Peyer's patch (tissue), 4 donors: ENCODE data around the gene DMAP1. TPM values are rescaled to one million over a fixed set of nuclear protein-coding genes. Genes with fewer than 3 reads are reported as not detected.

ENCODE experiments used
- DNase-seq, 3 donors: peaks; one replicate each; pipeline ENCODE4 v3.0.0-alpha.2; 2017 to 2019
- H3K27ac ChIP-seq, 4 donors: fragments of 200-600 bp; sonication (generic); one replicate each; pipeline ENCODE4 v1.5.1; 2016 to 2019
- H3K27me3 ChIP-seq, 2 donors: fragments of 200-600 bp; sonication (generic); one replicate each; pipeline ENCODE4 v1.5.1; 2019
- H3K36me3 ChIP-seq, 3 donors: fragments of 200-600 bp; sonication (generic); one replicate each; pipeline ENCODE4 v1.5.1; 2016 to 2019
- H3K4me1 ChIP-seq, 4 donors: fragments of 200-600 bp; sonication (generic); one replicate each; pipeline ENCODE4 v1.5.1; 2016 to 2019
- H3K4me3 ChIP-seq, 4 donors: fragments of 200-600 bp; sonication (generic); 1 replicate in 3 of 4; 2 replicates in 1 of 4; pipeline ENCODE4 v1.5.1; 2016 to 2019; ENCODE audit warnings: mild to moderate bottlenecking in 1 of 4
- H3K9me3 ChIP-seq, 4 donors: fragments of 200-600 bp; sonication (generic); one replicate each; pipeline ENCODE4 v1.5.1; 2016 to 2019; ENCODE audit warnings: mild to moderate bottlenecking in 1 of 4
- CTCF ChIP-seq, 6 experiments: fragments of 450-650 bp in 4 of 6; fragments of 200-600 bp in 2 of 6; sonication (generic) in 1 of 6; IDR thresholded peaks; one replicate each; pipeline ENCODE4 v1.5.1; 2017 to 2019; ENCODE audit warnings: antibody characterized with exemption in 6 of 6, mild to moderate bottlenecking in 3 of 6, moderate library complexity in 1 of 6
- POLR2A ChIP-seq, 2 donors: fragments of 450-650 bp; IDR thresholded peaks; one replicate each; pipeline ENCODE4 v1.5.1; 2017; ENCODE audit warnings: antibody characterized with exemption in 2 of 2, mild to moderate bottlenecking in 2 of 2, moderate library complexity in 2 of 2
- total RNA-seq, 4 donors: library from RNA; depleted of rRNA; stranded (reverse); fragments of >200 nt; gene quantifications; one replicate each; pipeline ENCODE4 v1.1.0, GENCODE V29; 2016

The DMAP1 gene
- total RNA-seq, result 100 to 1,000 TPM in 3 of 4 donors, 10 to 100 TPM in 1; 79.2 to 149 (median 113) TPM

- H3K36me3 ChIP-seq, result peaks cover 0 to 17% (median 0%) of the 10 kb centered on the region in 3 donors
- H3K4me3 ChIP-seq, result peak within 1 kb of the TSS; percentile 72 to 98 (median 85)
- peak; percentile 25 to 32 for TF ChIP-seq POLR2A (IDR thresholded peaks at IDR 0.05)
- TF ChIP-seq CTCF (IDR thresholded peaks at IDR 0.05), result peak in 3 of 6 experiments; percentile 21 to 48 (median 42)
- no peaks in the 10 kb centered on the region for H3K27me3 ChIP-seq
- peak; percentile 82 to 89 (median 87) for DNase-seq
- no peaks in the 10 kb centered on the region for H3K9me3 ChIP-seq
- H3K4me1 ChIP-seq, result peaks cover 0 to 21% (median 10%) of the 10 kb centered on the region in 4 donors
- peak within 1 kb of the TSS; percentile 64 to 86 (median 78) for H3K27ac ChIP-seq
Observed at GRCh38 chr1:44213222-44214112, at the start of gene DMAP1. Gene DMAP1, plus strand, starts transcription at chr1:44213471. Its CDS starts 283 bp downstream, at chr1:44213754.

- no peak for DNase-seq
- Histone ChIP-seq H3K27ac (no peak overlapping the region), H3K4me3 (no peak overlapping the region), H3K27me3 (no peaks in the 10 kb centered on the region), H3K36me3 (no peaks in the 10 kb centered on the region), H3K9me3 (no peaks in the 10 kb centered on the region), H3K4me1 (no peaks in the 10 kb centered on the region)
- TF ChIP-seq POLR2A (IDR thresholded peaks at IDR 0.05) (no peak), CTCF (IDR thresholded peaks at IDR 0.05) (no peak)
Observed at GRCh38 chr1:44168520-44169098, 44.7 kb upstream of the DMAP1 start.

- Histone ChIP-seq H3K27ac (no peak overlapping the region), H3K9me3 (no peaks in the 10 kb centered on the region), H3K36me3 (no peaks in the 10 kb centered on the region), H3K27me3 (no peaks in the 10 kb centered on the region), H3K4me3 (no peak overlapping the region), H3K4me1 (no peaks in the 10 kb centered on the region)
- TF ChIP-seq CTCF (IDR thresholded peaks at IDR 0.05), result no peak
- TF ChIP-seq POLR2A (IDR thresholded peaks at IDR 0.05), result no peak
- no peak for DNase-seq
Observed at GRCh38 chr1:44170281-44170823, 42.9 kb upstream of the DMAP1 start.

GRCh38 chr1:44174630-44175029 lies 38.6 kb upstream of the DMAP1 start:
- H3K9me3 ChIP-seq, result no peaks in the 10 kb centered on the region
- DNase-seq, result no peak

More at GRCh38 chr1:44174630-44175029, 38.6 kb upstream of the DMAP1 start:
- Histone ChIP-seq H3K36me3 (no peaks in the 10 kb centered on the region), H3K27me3 (no peaks in the 10 kb centered on the region), H3K4me1 (no peaks in the 10 kb centered on the region), H3K27ac (no peak overlapping the region), H3K4me3 (no peak overlapping the region)
- TF ChIP-seq POLR2A (IDR thresholded peaks at IDR 0.05) (no peak), CTCF (IDR thresholded peaks at IDR 0.05) (no peak)
